ENCODE data around the gene SEMA3B.

Gene SEMA3B

GRCh38 chr3:50258979-50259378 lies 10.0 kb upstream of the SEMA3B start:
- peak overlapping the region; percentile 59 for H3K27ac ChIP-seq (ENCODE audit: poor library complexity, severe bottlenecking)
- no peak overlapping the region for H3K4me3 ChIP-seq (ENCODE audit: severe bottlenecking)
- H3K27me3 ChIP-seq (ENCODE audit: insufficient read depth, poor library complexity, severe bottlenecking), result no peaks in the 10 kb centered on the region
- peaks cover 21% of the 10 kb centered on the region for H3K4me1 ChIP-seq (ENCODE audit: insufficient read depth, poor library complexity, severe bottlenecking)
- no peak for TF ChIP-seq CTCF (IDR thresholded peaks at IDR 0.05; ENCODE audit: poor library complexity, severe bottlenecking)
- DNase-seq (ENCODE audit: low spot score), result no peak
- no peaks in the 10 kb centered on the region for H3K9me3 ChIP-seq (ENCODE audit: severe bottlenecking)
- H3K36me3 ChIP-seq (ENCODE audit: low read depth), result peaks cover 44% of the 10 kb centered on the region
- ATAC-seq (ENCODE audit: low read depth), result no peak

- peaks cover 21% of the 10 kb centered on the region for H3K4me1 ChIP-seq (ENCODE audit: insufficient read depth, poor library complexity, severe bottlenecking)
- H3K27ac ChIP-seq (ENCODE audit: poor library complexity, severe bottlenecking), result peak overlapping the region; percentile 59
- H3K36me3 ChIP-seq (ENCODE audit: low read depth), result peaks cover 38% of the 10 kb centered on the region
- TF ChIP-seq CTCF (IDR thresholded peaks at IDR 0.05; ENCODE audit: poor library complexity, severe bottlenecking), result no peak
- DNase-seq (ENCODE audit: low spot score) (no peak), ATAC-seq (ENCODE audit: low read depth) (peak; percentile 2)
- H3K9me3 ChIP-seq (ENCODE audit: severe bottlenecking), result no peaks in the 10 kb centered on the region
- H3K27me3 ChIP-seq (ENCODE audit: insufficient read depth, poor library complexity, severe bottlenecking), result no peaks in the 10 kb centered on the region
- H3K4me3 ChIP-seq (ENCODE audit: severe bottlenecking), result no peak overlapping the region
Observed at GRCh38 chr3:50259432-50260026, 9.4 kb upstream of the SEMA3B start.

GRCh38 chr3:50260027-50260941 lies 8.7 kb upstream of the SEMA3B start:
- Histone ChIP-seq H3K4me1 (ENCODE audit: insufficient read depth, poor library complexity, severe bottlenecking) (peaks cover 21% of the 10 kb centered on the region), H3K36me3 (ENCODE audit: low read depth) (peaks cover 33% of the 10 kb centered on the region), H3K27ac (ENCODE audit: poor library complexity, severe bottlenecking) (peak overlapping the region; percentile 59), H3K9me3 (ENCODE audit: severe bottlenecking) (no peaks in the 10 kb centered on the region), H3K27me3 (ENCODE audit: insufficient read depth, poor library complexity, severe bottlenecking) (no peaks in the 10 kb centered on the region), H3K4me3 (ENCODE audit: severe bottlenecking) (peak overlapping the region; percentile 31)
- TF ChIP-seq CTCF (IDR thresholded peaks at IDR 0.05; ENCODE audit: poor library complexity, severe bottlenecking), result peak; percentile 97
- DNase-seq (ENCODE audit: low spot score) (no peak), ATAC-seq (ENCODE audit: low read depth) (peak; percentile 65)

GRCh38 chr3:50260942-50261441 lies 8.0 kb upstream of the SEMA3B start:
- TF ChIP-seq CTCF (IDR thresholded peaks at IDR 0.05; ENCODE audit: poor library complexity, severe bottlenecking), result no peak
- H3K36me3 ChIP-seq (ENCODE audit: low read depth), result peaks cover 29% of the 10 kb centered on the region
- DNase-seq (ENCODE audit: low spot score) (no peak), ATAC-seq (ENCODE audit: low read depth) (no peak)
- H3K9me3 ChIP-seq (ENCODE audit: severe bottlenecking), result no peaks in the 10 kb centered on the region
- H3K4me1 ChIP-seq (ENCODE audit: insufficient read depth, poor library complexity, severe bottlenecking), result peaks cover 22% of the 10 kb centered on the region
- peak overlapping the region; percentile 59 for H3K27ac ChIP-seq (ENCODE audit: poor library complexity, severe bottlenecking)
- no peaks in the 10 kb centered on the region for H3K27me3 ChIP-seq (ENCODE audit: insufficient read depth, poor library complexity, severe bottlenecking)
- H3K4me3 ChIP-seq (ENCODE audit: severe bottlenecking), result no peak overlapping the region

Measured in RWPE2 (cell line).